Neural cell (in vitro differentiated cells): ENCODE results near the gene ACTN1. TPM values are rescaled to one million over a fixed set of nuclear protein-coding genes. Genes with fewer than 3 reads are reported as not detected.

Experiments used
- H2AFZ ChIP-seq: fragments of 200-600, 300-800 bp; sonication (generic), shearing (Covaris generic); 2 replicates; pipeline ENCODE4 v1.6.0; 2014; ENCODE audit warnings: low read depth, mild to moderate bottlenecking, antibody characterized with exemption, low read length, moderate library complexity
- H3F3A ChIP-seq: fragments of 200-600 bp; shearing (Covaris generic); 2 replicates; pipeline ENCODE4 v1.6.1; 2016; ENCODE audit warnings: mild to moderate bottlenecking, moderate library complexity, mixed read lengths, antibody characterized with exemption, low read length; ENCODE audit not compliant: insufficient read depth, poor library complexity, severe bottlenecking
- H3K27ac ChIP-seq: fragments of 200-600, 300-800 bp; sonication (generic), shearing (Covaris generic); 2 replicates; pipeline ENCODE4 v1.5.1; 2014; ENCODE audit warnings: mild to moderate bottlenecking, low read length, moderate library complexity
- H3K27me3 ChIP-seq: fragments of 300-800, 200-600 bp; sonication (generic), shearing (Covaris generic); 2 replicates; pipeline ENCODE4 v1.6.0; 2014; ENCODE audit warnings: mild to moderate bottlenecking, low read depth, low read length, moderate library complexity; ENCODE audit not compliant: insufficient read depth
- H3K36me3 ChIP-seq: fragments of 300-800, 200-600 bp; sonication (generic), shearing (Covaris generic); 2 replicates; pipeline ENCODE4 v1.5.1; 2014; ENCODE audit warnings: mild to moderate bottlenecking, antibody characterized with exemption, low read length, moderate library complexity; ENCODE audit not compliant: insufficient read depth
- H3K4me2 ChIP-seq: fragments of 300-800, 200-600 bp; sonication (generic), shearing (Covaris generic); 2 replicates; pipeline ENCODE4 v1.6.0; 2014; ENCODE audit warnings: mild to moderate bottlenecking, low read length
- H3K4me3 ChIP-seq: fragments of 300-800, 200-600 bp; sonication (generic), shearing (Covaris generic); 2 replicates; pipeline ENCODE4 v1.5.1; 2014; ENCODE audit warnings: mild to moderate bottlenecking, low read length, moderate library complexity
- H3K79me2 ChIP-seq: fragments of 200-600 bp; shearing (Covaris generic); replicated peaks from 2 replicates; pipeline ENCODE4 v1.6.0; 2014; ENCODE audit warnings: mild to moderate bottlenecking, low read length, moderate library complexity; ENCODE audit not compliant: insufficient read depth
- H3K9ac ChIP-seq: fragments of 300-800, 200-600 bp; sonication (generic), shearing (Covaris generic); 2 replicates; pipeline ENCODE4 v1.6.1; 2016; ENCODE audit warnings: mild to moderate bottlenecking, low read length, mixed read lengths
- H3K9me2 ChIP-seq: fragments of 200-600 bp; shearing (Covaris generic); 2 replicates; pipeline ENCODE4 v1.6.1; 2016; ENCODE audit warnings: mild to moderate bottlenecking, low read length, mixed read lengths; ENCODE audit not compliant: insufficient read depth
- H3K9me3 ChIP-seq: fragments of 200-600, 300-800 bp; sonication (generic), shearing (Covaris generic); 2 replicates; pipeline ENCODE4 v1.6.1; 2016; ENCODE audit warnings: mild to moderate bottlenecking, mixed run types, low read length, moderate library complexity, mixed read lengths
- H4K20me1 ChIP-seq: fragments of 200-600 bp; shearing (Covaris generic); 2 replicates; pipeline ENCODE4 v1.6.1; 2016; ENCODE audit warnings: mild to moderate bottlenecking, mixed run types; ENCODE audit not compliant: insufficient read depth
- CTCF ChIP-seq: fragments of 450-650 bp; IDR thresholded peaks from 2 replicates; pipeline ENCODE4 v1.5.1; 2014; ENCODE audit warnings: antibody characterized with exemption, mild to moderate bottlenecking, moderate library complexity; ENCODE audit not compliant: poor library complexity, severe bottlenecking
- EP300 ChIP-seq: fragments of 450-650 bp; conservative IDR thresholded peaks from 2 replicates; pipeline ENCODE4 v1.6.1; 2014; ENCODE audit warnings: antibody characterized with exemption, mild to moderate bottlenecking, moderate library complexity; ENCODE audit not compliant: poor library complexity, severe bottlenecking
- EZH2 ChIP-seq: fragments of 200-600, 300-800 bp; shearing (Covaris generic), sonication (generic); IDR thresholded peaks from 2 replicates; pipeline ENCODE4 v1.6.1; 2014; ENCODE audit warnings: antibody characterized with exemption, low read length, borderline replicate concordance, mild to moderate bottlenecking; ENCODE audit not compliant: insufficient read depth, poor library complexity, severe bottlenecking
- MXI1 ChIP-seq: fragments of 450-650 bp; conservative IDR thresholded peaks from 2 replicates; pipeline ENCODE4 v1.6.1; 2014; ENCODE audit warnings: antibody characterized with exemption, mild to moderate bottlenecking; ENCODE audit not compliant: poor library complexity, severe bottlenecking
- POLR2AphosphoS5 ChIP-seq: IDR thresholded peaks from 2 replicates; pipeline ENCODE4 v1.6.1; 2012
- RAD21 ChIP-seq: fragments of 450-650 bp; conservative IDR thresholded peaks from 2 replicates; pipeline ENCODE4 v1.6.1; 2014; ENCODE audit warnings: antibody characterized with exemption, mild to moderate bottlenecking, moderate library complexity
- REST ChIP-seq: IDR thresholded peaks from 2 replicates; pipeline ENCODE4 v1.6.1; 2012; ENCODE audit warnings: borderline replicate concordance
- SMC3 ChIP-seq: fragments of 450-650 bp; conservative IDR thresholded peaks from 2 replicates; pipeline ENCODE4 v1.6.1; 2014; ENCODE audit warnings: antibody characterized with exemption, mild to moderate bottlenecking, moderate library complexity; ENCODE audit not compliant: poor library complexity
- TAF1 ChIP-seq: IDR thresholded peaks from 2 replicates; pipeline ENCODE4 v1.6.1; 2012; ENCODE audit warnings: low read depth
- polyA plus RNA-seq: library from polyadenylated mRNA; depleted of rRNA; stranded (reverse); fragments of >200 nt; gene quantifications from 2 replicates; pipeline ENCODE4 v1.2.3, GENCODE V29; 2014

Gene ACTN1
- polyA plus RNA-seq, 1 donor from 2014 or later = 10.8 TPM

GRCh38 chr14:68952531-68953195, 26.4 kb downstream of the ACTN1 start:
- H3K4me2 ChIP-seq = no peak overlapping the region
- H2AFZ ChIP-seq = no peak overlapping the region
- TF ChIP-seq MXI1 (no peak), RAD21 (no peak), EP300 (no peak), POLR2AphosphoS5 (no peak), CTCF (no peak), TAF1 (no peak), SMC3 (no peak), EZH2 (no peak), REST (no peak)

GRCh38 chr14:68951800-68952530, 27.1 kb downstream of the ACTN1 start:
- H4K20me1 ChIP-seq = no peaks in the 10 kb centered on the region
- no peak overlapping the region for H3K4me2 ChIP-seq

More at GRCh38 chr14:68952531-68953195, 26.4 kb downstream of the ACTN1 start:
- Histone ChIP-seq H3K27ac (no peak overlapping the region), H3K36me3 (no peaks in the 10 kb centered on the region), H3F3A (no peaks in the 10 kb centered on the region), H3K4me3 (no peak overlapping the region), H3K9me3 (no peaks in the 10 kb centered on the region), H3K9me2 (no peaks in the 10 kb centered on the region), H3K79me2 (peaks cover 4% of the 10 kb centered on the region), H3K9ac (no peak overlapping the region), H3K27me3 (no peaks in the 10 kb centered on the region), H4K20me1 (no peaks in the 10 kb centered on the region)

More at GRCh38 chr14:68951800-68952530, 27.1 kb downstream of the ACTN1 start:
- H3K27ac ChIP-seq = no peak overlapping the region
- H3F3A ChIP-seq = no peaks in the 10 kb centered on the region
- no peak overlapping the region for H3K9ac ChIP-seq
- H3K9me3 ChIP-seq = no peaks in the 10 kb centered on the region
- no peak overlapping the region for H3K4me3 ChIP-seq
- no peaks in the 10 kb centered on the region for H3K9me2 ChIP-seq
- H3K79me2 ChIP-seq = no peaks in the 10 kb centered on the region
- no peak for TF ChIP-seq RAD21
- TF ChIP-seq EZH2 = no peak
- TF ChIP-seq SMC3 = no peak
- TF ChIP-seq MXI1 = no peak
- TF ChIP-seq REST = no peak
- TF ChIP-seq CTCF = no peak
- no peak for TF ChIP-seq TAF1
- H2AFZ ChIP-seq = no peak overlapping the region
- no peaks in the 10 kb centered on the region for H3K27me3 ChIP-seq
- H3K36me3 ChIP-seq = no peaks in the 10 kb centered on the region
